Posterior cingulate gyrus (tissue), 11 donors: ENCODE results near the gene LY6G6D.
A peak's percentile ranks its signal among the peaks of the same experiment; 100 is the strongest.
"Not testable (repeated sequence)": the region's sequence is repeated elsewhere in the genome, so short reads cannot be mapped to it uniquely, and the experiment has no call there.

Source experiments
- DNase-seq, 10 donors: peaks; one replicate each; pipeline versions ENCODE4 v3.0.0 to v3.0.0-alpha.2; 2020 to 2021; ENCODE audit warnings: mixed read lengths in 3 of 10
- intact Hi-C: fragments of 100-400 bp; cut with DNase I; formaldehyde crosslinking; loops from one replicate; pipeline ENCODE4 v1.15.1; 2023

LY6G6D gene

DNA sequence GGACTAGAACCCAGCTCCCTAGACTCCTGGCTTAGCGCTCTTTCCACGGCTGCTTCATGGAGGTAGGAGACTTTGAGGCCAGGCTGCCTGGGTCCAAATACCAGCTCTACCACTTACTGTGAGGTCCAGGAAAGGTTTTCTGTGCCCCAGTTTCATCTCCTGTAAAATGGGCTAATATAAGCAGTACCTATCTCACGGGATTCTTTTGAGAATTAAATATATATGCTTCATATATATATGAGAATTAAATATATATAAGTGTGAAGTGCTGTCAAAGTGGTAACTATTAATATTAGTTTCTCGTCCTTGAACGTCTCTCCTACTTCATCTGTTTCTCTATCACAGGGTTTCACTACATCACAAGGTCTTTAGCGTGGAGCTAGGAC, 24.1 kb upstream of the LY6G6D start:
- peak in 2 of 10 donors; percentile 6 to 22 for DNase-seq
- intact Hi-C loops, result no loop called here

GRCh38 chr6:31691564-31692108, 23.5 kb upstream of the LY6G6D start:
- DNase-seq, result peak in 2 of 10 donors; percentile 34 to 35
- intact Hi-C loops, result no loop called here

- peak in 1 of 10 donors; percentile 12 for DNase-seq
- intact Hi-C loops, result no loop called here
Measured at GRCh38 chr6:31692353-31692752, 22.8 kb upstream of the LY6G6D start.

DNA sequence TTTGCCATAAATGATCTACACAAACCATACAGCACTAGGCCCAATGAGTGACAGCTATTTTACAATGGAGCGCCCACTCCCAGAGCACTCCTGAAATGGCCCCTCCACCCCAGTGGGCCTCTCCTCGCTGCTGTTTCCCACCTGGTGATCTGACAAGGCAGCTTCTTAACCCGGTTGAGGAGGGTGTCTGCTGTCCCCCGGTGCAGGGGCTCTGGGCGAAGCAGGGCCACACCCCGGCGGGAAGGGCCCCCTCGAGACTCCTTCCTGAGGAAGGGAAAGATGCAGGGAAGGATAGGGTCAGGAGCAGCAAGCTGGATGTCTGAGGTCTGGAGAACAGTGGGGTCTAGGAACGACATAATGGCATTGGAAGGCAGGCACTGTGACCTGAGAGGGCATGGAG, 22.3 kb upstream of the LY6G6D start:
- intact Hi-C loops, result no loop called here
- peak in 2 of 10 donors; percentile 23 to 73 for DNase-seq

DNA sequence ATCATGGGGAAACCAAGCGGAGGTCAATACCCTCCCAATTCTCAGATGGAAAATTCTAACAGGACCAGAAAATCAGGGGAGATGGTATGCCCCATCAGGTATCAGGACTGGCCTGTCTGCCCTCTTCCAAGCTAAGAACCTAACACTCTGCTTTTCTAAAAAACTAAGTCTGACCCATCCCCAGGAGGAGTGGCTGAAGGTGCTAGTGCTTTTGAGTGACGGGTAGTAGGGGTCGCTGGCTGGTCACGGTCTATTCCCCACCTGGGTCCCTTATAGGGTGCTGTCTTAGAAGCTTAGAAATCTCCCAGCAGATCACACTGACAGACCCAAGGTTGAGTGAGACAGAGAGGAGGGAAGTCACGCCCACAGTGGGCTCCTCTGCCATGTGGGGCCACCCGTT, 21.6 kb upstream of the LY6G6D start:
- intact Hi-C loops, result no loop called here
- peak in 2 of 10 donors; percentile 19 to 43 for DNase-seq

DNA sequence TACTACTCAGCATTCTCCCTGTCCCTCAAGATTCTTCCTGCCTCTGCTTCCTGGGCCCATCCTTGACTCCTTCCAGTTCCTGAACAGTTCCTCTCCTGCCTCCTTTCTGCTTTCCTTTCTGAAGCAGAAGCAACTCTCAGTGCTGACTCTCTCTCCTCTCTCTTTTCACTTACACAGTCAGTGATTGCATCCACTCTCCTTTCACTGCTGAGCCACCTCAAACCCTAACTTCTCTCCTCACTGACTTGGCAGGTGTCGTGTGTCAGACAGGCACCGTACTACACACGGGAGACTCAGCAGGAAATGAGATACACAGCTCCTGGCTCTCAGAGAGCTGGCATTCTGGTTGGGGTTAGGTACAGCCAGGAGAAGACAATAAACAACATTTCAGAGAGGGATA, 17.6 kb upstream of the LY6G6D start:
- peak in 1 of 10 donors; percentile 20 for DNase-seq
- intact Hi-C loops, result no loop called here

- DNase-seq, result no peak
- intact Hi-C loops, result loop anchor here (10.0 kb wide), 1 partner anchor 94 kb away; the partner anchor contains the start of gene VARS1
Measured at GRCh38 chr6:31700740-31701401, 14.3 kb upstream of the LY6G6D start.

- DNase-seq, result peak in 1 of 10 donors; percentile 74
- intact Hi-C loops, result loop anchor here (2.0 to 10.0 kb wide), 2 partner anchors 93 to 161 kb away; partner anchors contain the start of genes NEU1 and VARS1
Measured at GRCh38 chr6:31701666-31702404, 13.3 kb upstream of the LY6G6D start.

- DNase-seq, result peak in 1 of 10 donors; percentile 5
- intact Hi-C loops, result loop anchor here (2.0 to 10.0 kb wide), 2 partner anchors 92 to 160 kb away; partner anchors contain the start of genes NEU1 and VARS1
Measured at GRCh38 chr6:31702405-31702818, 12.7 kb upstream of the LY6G6D start.

DNA sequence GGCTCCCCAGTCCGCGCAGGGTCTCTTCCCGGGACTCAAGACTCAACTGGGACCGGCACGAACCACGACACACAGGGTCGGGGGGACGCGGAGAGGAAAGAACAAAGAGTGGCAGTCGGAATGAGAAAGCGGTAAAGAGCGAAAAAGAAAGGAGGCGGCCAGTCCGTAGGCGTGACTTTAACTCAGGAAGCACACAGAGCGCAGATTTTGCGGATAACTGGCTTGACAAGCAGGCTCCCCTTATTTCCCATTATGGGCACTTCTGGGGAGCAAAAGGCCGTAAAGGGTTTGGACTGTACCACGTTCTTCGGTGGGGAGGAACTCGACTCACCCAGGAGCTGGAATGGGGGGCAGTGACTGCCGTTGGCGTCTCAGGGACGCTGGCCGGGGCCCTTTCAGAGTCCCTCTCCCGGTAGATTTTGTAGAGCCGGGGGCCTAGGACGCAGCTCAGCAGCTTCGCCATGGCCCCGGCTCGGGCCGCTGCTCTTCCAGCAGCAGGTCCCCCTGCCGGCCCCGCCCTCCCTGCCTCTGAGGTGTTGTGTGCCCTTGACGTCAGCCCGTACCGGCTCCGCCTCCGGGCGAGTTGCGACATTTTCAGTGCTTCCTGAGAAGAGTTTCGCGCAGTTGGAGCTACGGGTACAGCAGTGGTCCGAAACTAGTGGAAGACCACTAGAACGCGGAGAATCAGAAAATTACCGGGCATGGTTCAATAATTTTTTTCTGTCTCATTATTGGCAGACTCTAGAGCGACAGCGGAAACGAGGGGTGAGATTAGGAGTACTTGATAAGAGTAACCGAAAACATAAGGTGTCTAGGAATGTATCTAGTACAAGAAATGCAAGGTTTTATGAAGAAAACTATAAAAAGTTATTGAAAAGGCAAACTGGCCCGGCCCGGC, 12.1 kb upstream of the LY6G6D start, which contains the start of gene ABHD16A:
TSS of gene ABHD16A (minus strand) at position 506 of the 898 bp plus-strand sequence. CDS start at position 463, 43 bp downstream.
- intact Hi-C loops, result loop anchor here (2.0 to 10.0 kb wide), 2 partner anchors 92 to 160 kb away; partner anchors contain the start of genes NEU1 and VARS1
- peak; percentile 96 to 100 (median 98) for DNase-seq

DNA sequence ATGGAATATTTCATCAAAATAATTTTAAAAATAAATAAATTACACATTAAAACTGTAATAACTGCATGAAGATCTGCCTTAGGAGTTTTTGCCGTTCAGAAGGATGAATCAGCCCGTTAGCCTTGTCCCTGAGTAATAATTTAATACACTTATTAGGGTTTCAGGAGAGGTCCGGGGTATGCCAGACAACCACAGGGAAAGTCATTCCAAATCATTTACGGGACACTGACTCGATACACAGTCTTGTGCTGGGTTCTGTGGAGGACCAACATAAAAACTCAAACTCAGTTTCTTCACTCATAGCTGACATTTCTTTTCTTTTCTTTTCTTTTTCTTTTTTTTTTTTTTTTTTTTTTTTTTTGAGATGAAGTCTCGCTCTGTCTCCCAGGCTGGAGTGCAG, 9.2 kb upstream of the LY6G6D start:
- intact Hi-C loops, result loop anchor here (10.0 kb wide), 1 partner anchor 89 kb away; the partner anchor contains the start of gene VARS1
- DNase-seq, result peak in 1 of 10 donors; percentile 1

- intact Hi-C loops, result loop anchor here (10.0 kb wide), 1 partner anchor 88 kb away; the partner anchor contains the start of gene VARS1
- DNase-seq, result peak in 2 of 10 donors; percentile 14 to 40
Measured at GRCh38 chr6:31706599-31706998, 8.5 kb upstream of the LY6G6D start, which contains the start of gene LY6G6F. Gene LY6G6F, plus strand, starts transcription at chr6:31706866. Its CDS starts 41 bp downstream, at chr6:31706907.

GRCh38 chr6:31707701-31708100, 7.4 kb upstream of the LY6G6D start:
- peak in 1 of 10 donors; percentile 8 for DNase-seq
- intact Hi-C loops, result loop anchor here (10.0 kb wide), 1 partner anchor 87 kb away; the partner anchor contains the start of gene VARS1

DNA sequence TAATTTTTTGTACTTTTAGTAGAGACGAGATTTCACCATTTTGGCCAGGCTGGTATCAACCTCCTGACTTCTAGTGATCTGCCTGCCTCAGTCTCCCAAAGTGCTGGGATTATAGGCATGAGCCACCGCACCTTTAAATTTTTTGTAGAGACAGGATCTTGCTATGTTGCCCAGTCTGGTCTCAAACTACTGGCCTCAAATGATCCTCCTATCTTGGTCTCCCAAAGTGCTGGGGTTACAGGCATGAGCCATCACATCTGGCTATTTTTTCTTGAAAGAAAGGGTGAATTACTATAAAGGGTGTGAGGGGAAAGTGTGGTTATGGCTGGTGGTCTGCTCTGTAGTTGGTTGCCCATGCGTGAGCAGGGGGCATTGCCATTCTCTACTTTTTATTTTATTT, 6.9 kb upstream of the LY6G6D start:
- no peak for DNase-seq
- intact Hi-C loops, result loop anchor here (10.0 kb wide), 1 partner anchor 87 kb away; the partner anchor contains the start of gene VARS1

DNA sequence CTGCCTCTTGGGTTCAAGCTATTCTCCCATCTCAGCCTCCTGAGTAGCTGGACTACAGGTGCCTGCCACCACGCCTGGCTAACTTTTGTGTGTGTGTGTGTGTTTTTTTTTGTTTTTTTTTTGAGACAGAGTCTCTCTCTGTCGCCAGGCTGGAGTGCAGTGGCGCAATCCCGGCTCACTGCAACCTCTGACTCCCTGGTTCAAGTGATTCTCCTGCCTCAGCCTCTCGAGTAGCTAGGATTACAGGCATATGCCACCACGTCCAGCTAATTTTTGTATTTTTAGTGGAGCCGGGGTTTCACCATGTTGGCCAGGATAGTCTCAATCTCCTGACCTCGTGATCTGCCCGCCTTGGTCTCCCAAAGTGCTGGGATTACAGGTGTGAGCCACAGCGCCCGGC, 6.0 kb upstream of the LY6G6D start:
- intact Hi-C loops, result loop anchor here (10.0 kb wide), 1 partner anchor 86 kb away; the partner anchor contains the start of gene VARS1

GRCh38 chr6:31710523-31711219, 4.5 kb upstream of the LY6G6D start:
- intact Hi-C loops, result no loop called here
- peak in 1 of 10 donors; percentile 47 for DNase-seq

More for the DNA sequence above, 6.0 kb upstream of the LY6G6D start:
- not testable (repeated sequence) for DNase-seq

GRCh38 chr6:31711233-31711632, 3.9 kb upstream of the LY6G6D start:
- no peak for DNase-seq
- intact Hi-C loops, result no loop called here

DNA sequence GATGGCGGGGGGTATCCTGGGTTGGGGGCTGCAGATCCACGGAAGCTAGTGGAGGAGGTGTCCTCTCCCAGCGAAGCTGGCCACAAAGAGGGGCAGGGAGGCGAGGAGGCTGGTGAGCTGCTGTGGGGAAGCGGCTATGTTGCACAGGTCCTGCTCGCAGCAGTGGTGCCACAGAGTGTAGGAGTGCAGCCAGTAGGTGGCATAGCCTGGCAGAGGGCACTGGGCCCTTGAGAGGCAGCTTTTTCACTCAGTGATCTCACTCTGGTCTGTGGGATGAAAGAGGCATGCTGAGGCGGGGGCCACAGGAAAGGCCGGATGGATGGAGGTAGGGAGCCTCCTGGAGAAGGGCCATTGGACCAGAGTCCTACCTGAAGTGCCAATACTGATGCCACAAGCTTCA, 2.9 kb upstream of the LY6G6D start:
- no peak for DNase-seq

DNA sequence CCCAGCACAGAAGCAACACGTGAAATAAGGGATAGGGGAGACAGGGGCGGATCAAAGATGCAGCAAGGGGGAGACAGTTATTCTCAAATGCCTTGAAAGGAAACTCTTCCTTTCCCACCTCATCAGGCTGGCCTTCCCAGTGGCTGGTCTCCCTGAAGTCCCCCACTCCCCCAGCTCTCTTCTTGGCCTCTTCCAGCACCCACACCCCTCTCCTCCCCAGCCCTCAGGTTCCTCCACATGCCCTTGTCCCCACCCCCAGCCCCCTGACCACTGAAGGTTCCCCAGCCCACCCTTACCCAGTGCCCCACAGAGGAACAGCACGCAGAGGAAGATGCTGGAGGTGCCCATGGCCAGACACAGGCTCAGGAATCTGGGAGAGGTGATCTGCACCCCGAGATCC, 1.7 kb upstream of the LY6G6D start:
- no peak for DNase-seq
- intact Hi-C loops, result no loop called here

More for the DNA sequence above, 2.9 kb upstream of the LY6G6D start:
- intact Hi-C loops, result no loop called here
